Uterus (tissue), 2 donors: Measurements from ENCODE around the gene TYW3.

Experiments
- POLR2A ChIP-seq, 2 donors: fragments of 450-650 bp; IDR thresholded peaks; one replicate each; pipeline ENCODE4 v1.6.1; 2016; ENCODE audit warnings: antibody characterized with exemption in 2 of 2, mild to moderate bottlenecking in 1 of 2, moderate library complexity in 1 of 2
- TF ChIP-seq, protein P1 (sequence below), 4 experiments: fragments of 200-600 bp in 2 of 4; fragments of 450-650 bp in 2 of 4; sonication (generic) in 2 of 4; IDR thresholded peaks; one replicate each; pipeline ENCODE4 v1.5.1; 2016 to 2019; ENCODE audit warnings: antibody characterized with exemption in 4 of 4, mild to moderate bottlenecking in 2 of 4, moderate library complexity in 1 of 4

DNA sequence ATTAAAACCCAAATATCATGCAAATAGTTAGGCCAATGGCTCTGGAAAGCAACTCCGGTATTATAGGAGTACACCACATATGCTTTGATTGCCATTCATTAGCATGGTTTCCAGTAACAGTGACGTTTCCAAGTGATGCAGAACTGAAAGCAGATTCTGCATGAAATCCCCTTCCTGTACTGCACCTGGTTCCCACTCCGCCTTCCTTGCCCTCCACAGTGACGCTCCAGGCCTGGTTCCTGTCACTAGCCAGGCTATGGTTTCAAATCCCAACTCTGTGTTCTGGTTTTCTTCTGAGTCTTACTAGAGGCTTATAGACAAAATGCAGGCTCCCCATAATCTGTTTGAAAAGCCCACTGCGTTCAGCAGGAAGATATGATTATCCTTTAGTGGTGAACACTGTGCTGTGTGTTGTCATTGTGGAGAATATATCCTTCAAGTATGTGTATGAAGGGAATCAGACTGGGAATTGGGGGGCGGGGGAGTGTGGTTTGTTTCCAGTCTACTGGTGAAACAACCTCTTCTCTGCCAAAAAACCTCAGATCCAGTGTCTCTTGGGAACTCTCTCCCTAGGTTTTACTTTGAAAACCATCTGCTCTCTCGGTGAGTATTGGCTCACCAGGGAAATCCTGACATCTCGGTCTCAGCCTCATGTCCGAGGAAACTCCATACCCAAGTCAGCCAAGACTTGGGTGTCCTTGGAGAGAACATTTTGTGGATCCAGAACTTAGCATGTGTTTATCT is 78.7 kb downstream of the TYW3 start:
- TF ChIP-seq, protein P1, sequence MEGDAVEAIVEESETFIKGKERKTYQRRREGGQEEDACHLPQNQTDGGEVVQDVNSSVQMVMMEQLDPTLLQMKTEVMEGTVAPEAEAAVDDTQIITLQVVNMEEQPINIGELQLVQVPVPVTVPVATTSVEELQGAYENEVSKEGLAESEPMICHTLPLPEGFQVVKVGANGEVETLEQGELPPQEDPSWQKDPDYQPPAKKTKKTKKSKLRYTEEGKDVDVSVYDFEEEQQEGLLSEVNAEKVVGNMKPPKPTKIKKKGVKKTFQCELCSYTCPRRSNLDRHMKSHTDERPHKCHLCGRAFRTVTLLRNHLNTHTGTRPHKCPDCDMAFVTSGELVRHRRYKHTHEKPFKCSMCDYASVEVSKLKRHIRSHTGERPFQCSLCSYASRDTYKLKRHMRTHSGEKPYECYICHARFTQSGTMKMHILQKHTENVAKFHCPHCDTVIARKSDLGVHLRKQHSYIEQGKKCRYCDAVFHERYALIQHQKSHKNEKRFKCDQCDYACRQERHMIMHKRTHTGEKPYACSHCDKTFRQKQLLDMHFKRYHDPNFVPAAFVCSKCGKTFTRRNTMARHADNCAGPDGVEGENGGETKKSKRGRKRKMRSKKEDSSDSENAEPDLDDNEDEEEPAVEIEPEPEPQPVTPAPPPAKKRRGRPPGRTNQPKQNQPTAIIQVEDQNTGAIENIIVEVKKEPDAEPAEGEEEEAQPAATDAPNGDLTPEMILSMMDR (IDR thresholded peaks at IDR 0.05), result no peak
- TF ChIP-seq POLR2A (IDR thresholded peaks at IDR 0.05), result no peak
